GM12872 (cell line): ENCODE results near the gene ZBP1.

Source experiments
- CTCF ChIP-seq: IDR thresholded peaks from 3 replicates; pipeline ENCODE4 v1.5.1; 2011; ENCODE audit warnings: low read depth, mild to moderate bottlenecking, low read length, moderate library complexity; ENCODE audit not compliant: insufficient read depth

The ZBP1 gene

GRCh38 chr20:57665589-57665971 is 45.4 kb upstream of the ZBP1 start:
- TF ChIP-seq CTCF: no peak

- TF ChIP-seq CTCF: no peak
These were observed 44.8 kb upstream of the ZBP1 start for GRCh38 chr20:57664924-57665588.

GRCh38 chr20:57664476-57664875 is 44.2 kb upstream of the ZBP1 start:
- no peak for TF ChIP-seq CTCF

DNA sequence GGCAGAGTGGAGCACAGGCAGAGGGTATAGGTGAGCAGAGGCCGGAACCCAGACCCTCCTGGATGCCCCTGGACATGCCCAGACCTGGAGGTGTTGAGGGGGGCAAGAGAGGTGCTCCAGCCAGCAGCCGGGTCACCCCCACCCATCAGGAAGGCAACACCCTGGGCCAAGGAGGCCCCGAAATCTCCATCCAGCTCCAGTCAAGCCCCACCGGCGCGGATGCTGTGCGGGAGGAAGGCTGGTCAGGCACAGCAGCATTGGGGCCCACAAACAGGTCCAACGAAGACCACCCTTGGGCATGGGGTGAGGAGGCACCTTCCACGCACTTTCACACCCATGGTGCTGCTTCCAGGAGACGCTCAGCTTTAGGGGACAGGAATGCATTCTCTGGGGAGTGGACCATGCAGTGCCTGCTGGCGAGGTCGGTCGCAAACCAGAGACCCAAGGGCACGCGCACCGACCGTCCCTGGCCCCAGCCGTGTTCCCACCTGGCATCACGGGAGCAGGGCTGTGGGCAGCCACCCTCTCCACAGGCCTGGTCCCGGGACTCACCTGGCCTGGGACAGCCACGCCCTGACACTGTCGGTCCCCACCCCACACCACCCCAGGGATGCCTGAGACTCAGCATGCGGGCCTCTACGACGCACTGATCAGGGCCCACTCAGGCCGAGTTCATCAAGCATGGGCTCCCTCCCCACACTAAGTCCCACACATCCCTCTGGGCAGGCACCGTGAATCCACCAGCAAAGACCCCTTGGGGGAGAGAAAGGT is 43.6 kb upstream of the ZBP1 start:
- TF ChIP-seq CTCF: no peak

- no peak for TF ChIP-seq CTCF
These were observed 43.0 kb upstream of the ZBP1 start for GRCh38 chr20:57663241-57663640.

DNA sequence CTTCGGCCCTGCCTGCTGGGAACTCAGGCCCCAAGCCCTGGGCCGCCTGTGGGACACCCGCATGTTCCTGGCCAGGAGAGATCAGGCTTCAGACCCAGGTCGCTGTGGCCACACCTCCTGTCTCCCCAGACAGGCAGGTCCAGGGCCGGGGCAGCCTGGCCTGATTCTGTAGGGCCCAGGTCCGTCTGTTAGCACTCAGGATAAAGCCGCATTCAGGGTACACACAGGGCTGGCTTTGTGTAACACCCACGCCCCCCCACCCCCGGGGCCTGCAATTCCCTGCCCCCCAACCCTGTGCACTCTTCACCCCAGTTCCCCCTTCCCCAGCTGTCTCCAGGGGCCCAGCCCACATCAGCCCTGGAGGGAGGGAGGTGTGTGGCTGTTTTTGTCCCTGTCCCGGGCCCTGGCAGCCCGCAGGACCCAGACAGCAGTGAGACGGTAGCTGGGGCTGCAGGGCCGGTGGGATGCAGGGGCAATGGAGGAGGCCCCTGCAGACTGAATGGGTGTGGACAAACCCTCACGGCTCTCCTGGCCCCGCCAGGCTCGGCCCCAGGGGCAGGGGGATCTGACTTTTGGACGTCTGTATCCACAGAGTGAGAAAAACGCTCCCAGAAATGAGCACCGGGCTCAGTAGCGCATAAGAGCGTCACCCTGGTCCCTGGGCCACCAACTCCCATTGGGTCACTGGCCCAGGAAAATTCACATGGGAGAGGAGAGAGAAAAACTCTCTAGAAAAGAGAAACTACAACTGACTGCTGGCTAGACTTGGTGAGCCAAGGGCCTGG is 42.4 kb upstream of the ZBP1 start:
- TF ChIP-seq CTCF: no peak

DNA sequence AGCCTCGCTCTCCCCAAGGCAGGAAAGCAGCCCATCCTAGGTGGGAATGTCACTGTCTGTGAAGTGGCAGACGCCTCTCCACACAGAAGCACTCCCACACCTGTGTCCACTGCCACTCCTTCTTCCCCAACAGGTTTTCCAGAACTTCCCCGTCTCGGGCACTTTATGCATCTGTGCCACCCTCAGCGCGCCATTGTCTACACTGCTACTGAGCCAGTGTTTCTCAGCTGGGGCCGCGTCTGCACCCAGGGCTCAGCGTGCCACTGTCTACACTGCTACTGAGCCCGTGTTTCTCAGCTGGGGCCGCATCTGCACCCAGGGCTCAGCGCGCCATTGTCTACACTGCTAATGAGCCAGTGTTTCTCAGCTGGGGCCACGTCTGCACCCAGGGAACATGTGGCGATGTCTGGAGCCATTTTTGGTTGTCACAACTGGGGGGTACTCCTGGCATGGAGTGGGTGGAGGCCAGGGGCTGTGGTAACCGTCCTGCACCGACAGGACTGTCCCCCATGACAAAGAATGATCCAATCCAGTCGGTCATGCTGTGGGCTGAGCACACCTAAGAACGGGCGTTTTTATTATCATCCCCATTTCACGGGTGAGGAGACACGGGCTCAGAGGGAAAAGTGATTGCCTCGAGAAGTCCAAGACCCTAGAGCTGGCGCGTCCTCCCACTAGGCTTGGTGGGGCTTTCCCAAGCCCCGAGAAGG is 41.7 kb upstream of the ZBP1 start:
- no peak for TF ChIP-seq CTCF
